ENCODE results near the gene RASEF. TPM values are rescaled to one million over a fixed set of nuclear protein-coding genes. Genes with fewer than 3 reads are reported as not detected.

Gene RASEF
- total RNA-seq, 3 donors from 2014 or later, result 17.2 to 40.7 (median 37.6) TPM

DNA sequence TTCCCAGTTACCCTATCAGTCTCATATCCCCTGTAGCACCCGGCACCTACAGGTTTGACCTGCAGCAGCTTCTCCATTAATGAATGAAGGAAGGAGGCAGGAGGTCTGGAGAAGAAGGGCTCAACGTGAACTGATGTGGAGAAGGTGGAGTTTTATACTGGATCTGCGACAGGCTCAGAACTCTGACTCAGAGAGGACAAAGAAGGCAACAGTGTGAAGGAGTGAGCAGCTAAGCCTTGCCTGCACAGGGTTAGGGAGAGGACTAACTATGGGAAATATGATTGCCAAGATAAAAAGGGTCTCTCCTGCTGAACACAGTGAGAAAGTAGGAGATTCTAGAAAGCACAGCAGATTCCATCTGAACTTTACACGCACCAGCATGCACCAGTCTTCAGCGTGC is 23.6 kb downstream of the RASEF start:
- TF ChIP-seq, protein P1, sequence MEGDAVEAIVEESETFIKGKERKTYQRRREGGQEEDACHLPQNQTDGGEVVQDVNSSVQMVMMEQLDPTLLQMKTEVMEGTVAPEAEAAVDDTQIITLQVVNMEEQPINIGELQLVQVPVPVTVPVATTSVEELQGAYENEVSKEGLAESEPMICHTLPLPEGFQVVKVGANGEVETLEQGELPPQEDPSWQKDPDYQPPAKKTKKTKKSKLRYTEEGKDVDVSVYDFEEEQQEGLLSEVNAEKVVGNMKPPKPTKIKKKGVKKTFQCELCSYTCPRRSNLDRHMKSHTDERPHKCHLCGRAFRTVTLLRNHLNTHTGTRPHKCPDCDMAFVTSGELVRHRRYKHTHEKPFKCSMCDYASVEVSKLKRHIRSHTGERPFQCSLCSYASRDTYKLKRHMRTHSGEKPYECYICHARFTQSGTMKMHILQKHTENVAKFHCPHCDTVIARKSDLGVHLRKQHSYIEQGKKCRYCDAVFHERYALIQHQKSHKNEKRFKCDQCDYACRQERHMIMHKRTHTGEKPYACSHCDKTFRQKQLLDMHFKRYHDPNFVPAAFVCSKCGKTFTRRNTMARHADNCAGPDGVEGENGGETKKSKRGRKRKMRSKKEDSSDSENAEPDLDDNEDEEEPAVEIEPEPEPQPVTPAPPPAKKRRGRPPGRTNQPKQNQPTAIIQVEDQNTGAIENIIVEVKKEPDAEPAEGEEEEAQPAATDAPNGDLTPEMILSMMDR (IDR thresholded peaks at IDR 0.05), result no peak
- no peak for DNase-seq
- Histone ChIP-seq H3K4me3 (no peak overlapping the region), H3K4me1 (ENCODE audit: low read depth) (no peaks in the 10 kb centered on the region), H3K36me3 (ENCODE audit: low read depth) (no peaks in the 10 kb centered on the region), H3K9me3 (no peaks in the 10 kb centered on the region)
- ATAC-seq, result no peak
- intact Hi-C loops (cut with DNase I, micrococcal nuclease), result no loop called here

DNA sequence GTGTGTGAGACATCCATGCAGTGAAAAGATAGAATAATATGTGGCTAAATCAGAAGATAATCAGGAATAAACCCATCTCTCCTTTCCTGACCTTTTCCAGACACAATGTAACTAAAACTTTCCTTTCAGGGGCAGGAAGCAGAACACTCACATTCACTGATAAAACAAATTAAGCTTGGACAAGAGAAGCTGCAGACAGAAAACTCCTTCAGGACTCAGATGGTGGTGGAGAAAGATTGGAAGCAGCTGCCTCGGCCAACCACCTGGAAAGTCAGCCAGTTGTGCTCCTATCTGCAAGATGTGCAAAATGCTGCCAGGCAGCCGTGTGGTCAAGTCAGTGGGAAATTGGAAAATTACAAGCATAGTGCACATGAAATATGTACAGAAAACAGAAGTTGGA is 26.9 kb downstream of the RASEF start:
- Histone ChIP-seq H3K4me1 (ENCODE audit: low read depth) (no peaks in the 10 kb centered on the region), H3K36me3 (ENCODE audit: low read depth) (no peaks in the 10 kb centered on the region), H3K9me3 (no peaks in the 10 kb centered on the region), H3K4me3 (no peak overlapping the region)
- intact Hi-C loops (cut with DNase I, micrococcal nuclease), result no loop called here
- no peak for DNase-seq
- no peak for ATAC-seq
- TF ChIP-seq, protein P1 (IDR thresholded peaks at IDR 0.05), result no peak

DNA sequence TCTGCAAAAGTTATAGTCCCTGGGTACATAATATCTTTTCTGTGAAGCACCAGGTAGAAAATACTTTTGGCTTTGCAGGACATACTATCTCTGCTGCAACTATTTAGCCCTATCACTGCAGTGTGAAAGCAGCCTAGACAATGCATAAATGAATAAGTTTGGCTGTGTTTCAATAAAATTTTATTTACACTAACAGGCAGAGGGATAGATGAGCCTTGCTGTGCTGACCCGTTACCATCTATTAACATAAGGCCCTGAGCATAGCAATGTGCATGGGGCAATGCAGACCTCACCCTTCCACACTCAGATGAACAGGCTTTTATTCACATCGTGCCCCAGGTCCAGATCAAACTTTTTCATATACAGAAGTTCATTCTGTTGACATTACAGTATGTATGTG is 27.8 kb downstream of the RASEF start:
- Histone ChIP-seq H3K4me1 (ENCODE audit: low read depth) (peaks cover 2% of the 10 kb centered on the region), H3K9me3 (no peaks in the 10 kb centered on the region), H3K36me3 (ENCODE audit: low read depth) (no peaks in the 10 kb centered on the region), H3K4me3 (no peak overlapping the region)
- DNase-seq (no peak), ATAC-seq (no peak)
- intact Hi-C loops (cut with DNase I, micrococcal nuclease), result no loop called here
- TF ChIP-seq, protein P1 (IDR thresholded peaks at IDR 0.05), result no peak

DNA sequence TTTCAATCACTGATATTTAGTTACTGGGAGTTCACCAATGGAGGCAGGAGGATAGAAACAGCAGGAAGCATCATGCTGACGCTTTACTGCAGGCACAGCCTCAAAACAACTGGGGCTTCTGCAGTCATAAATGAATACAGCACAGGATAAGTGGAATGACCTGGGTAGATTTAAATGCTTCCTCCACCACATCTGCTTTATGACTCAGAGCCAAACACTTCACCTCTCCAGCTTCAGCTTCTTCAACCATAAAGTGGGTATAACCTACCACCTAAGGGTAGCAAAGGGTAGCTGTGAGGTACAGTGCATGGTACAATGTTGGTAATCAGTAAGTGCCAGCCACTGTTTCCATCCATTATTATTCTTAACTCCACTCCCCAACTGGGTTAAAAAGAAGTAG is 28.4 kb downstream of the RASEF start:
- DNase-seq (no peak), ATAC-seq (peak; percentile 73)
- TF ChIP-seq, protein P1 (IDR thresholded peaks at IDR 0.05), result no peak
- Histone ChIP-seq H3K4me1 (ENCODE audit: low read depth) (peaks cover 7% of the 10 kb centered on the region), H3K9me3 (no peaks in the 10 kb centered on the region), H3K36me3 (ENCODE audit: low read depth) (no peaks in the 10 kb centered on the region), H3K4me3 (no peak overlapping the region)
- intact Hi-C loops (cut with DNase I, micrococcal nuclease), result no loop called here

DNA sequence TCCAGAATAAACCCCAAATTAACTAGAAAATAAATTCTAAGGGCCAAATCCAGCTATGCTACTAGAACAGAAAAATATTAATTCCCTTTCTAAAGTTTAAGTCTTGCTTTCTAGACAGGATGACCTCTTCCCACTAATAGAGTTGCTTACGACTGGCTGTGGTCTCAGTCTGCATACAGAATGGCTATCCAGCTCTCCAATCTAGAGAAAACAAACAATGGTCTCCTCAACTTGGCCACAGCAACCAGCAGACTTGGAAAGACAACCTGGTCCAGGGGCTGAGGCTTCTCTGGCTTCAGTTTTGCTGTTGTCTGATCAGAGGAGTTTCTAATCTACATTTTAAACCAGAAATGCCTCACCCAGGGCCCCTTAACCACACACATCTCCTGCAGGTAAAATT is 28.9 kb downstream of the RASEF start:
- Histone ChIP-seq H3K4me3 (no peak overlapping the region), H3K4me1 (ENCODE audit: low read depth) (peaks cover 9% of the 10 kb centered on the region), H3K36me3 (ENCODE audit: low read depth) (no peaks in the 10 kb centered on the region), H3K9me3 (no peaks in the 10 kb centered on the region)
- ATAC-seq (no peak), DNase-seq (no peak)
- intact Hi-C loops (cut with DNase I, micrococcal nuclease), result no loop called here
- TF ChIP-seq, protein P1 (IDR thresholded peaks at IDR 0.05), result no peak

DNA sequence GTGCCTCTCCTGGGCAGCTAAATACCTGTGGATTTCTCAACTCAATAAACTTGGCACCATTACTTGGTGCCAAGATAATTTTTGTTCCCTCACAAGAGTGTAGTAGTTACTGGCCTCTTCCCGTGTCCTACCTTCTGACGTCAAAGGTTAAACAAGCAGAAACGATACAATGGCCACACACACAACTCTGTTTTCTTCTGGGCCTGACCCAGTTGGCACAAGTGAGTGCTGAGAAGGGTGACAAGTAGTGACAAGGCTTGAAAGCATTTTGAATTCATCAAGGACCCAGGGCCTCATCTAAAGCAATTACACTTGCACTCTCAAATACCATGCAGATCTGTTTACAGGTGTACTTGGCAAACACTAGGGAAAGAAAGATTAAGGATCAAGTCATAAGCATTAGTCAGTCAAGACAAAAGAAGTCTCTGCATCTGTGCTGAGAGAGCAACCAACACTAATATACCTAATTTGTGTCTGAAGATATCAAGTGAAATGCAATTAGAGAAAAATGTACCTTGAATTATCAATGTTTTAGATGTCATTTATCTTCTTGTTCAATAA is 30.8 kb downstream of the RASEF start:
- Histone ChIP-seq H3K4me3 (no peak overlapping the region), H3K36me3 (ENCODE audit: low read depth) (no peaks in the 10 kb centered on the region), H3K4me1 (ENCODE audit: low read depth) (peaks cover 15% of the 10 kb centered on the region), H3K9me3 (no peaks in the 10 kb centered on the region)
- ATAC-seq (no peak), DNase-seq (no peak)
- intact Hi-C loops (cut with DNase I, micrococcal nuclease), result no loop called here
- TF ChIP-seq, protein P1 (IDR thresholded peaks at IDR 0.05), result no peak

Measured in mucosa of descending colon (tissue), 3 donors.